Motor neuron (in vitro differentiated cells): ENCODE data around the gene DCLK1. TPM values are rescaled to one million over a fixed set of nuclear protein-coding genes. Genes with fewer than 3 reads are reported as not detected.

Source experiments
- ATAC-seq, 8 experiments: fragments of 200-7000 bp; cut with Tn5 transposase; replicated peaks in 6 of 8; 2 replicates each; pipeline ENCODE4 v1.8.0; 2021; ENCODE audit warnings: mild to moderate bottlenecking in 8 of 8, moderate library complexity in 8 of 8
- H3K27ac ChIP-seq, 2 donors: fragments of 250-450 bp; sonication (Bioruptor Pico); 2 replicates each; pipeline ENCODE4 v1.9.0; 2021; ENCODE audit warnings: antibody characterized with exemption in 2 of 2, mild to moderate bottlenecking in 2 of 2, moderate library complexity in 1 of 2
- H3K4me1 ChIP-seq, 2 donors: fragments of 250-450 bp; sonication (Bioruptor Pico); replicated peaks in 1 of 2; 2 replicates each; pipeline ENCODE4 v1.6.1; 2021; ENCODE audit warnings: antibody characterized with exemption in 2 of 2, mild to moderate bottlenecking in 2 of 2, moderate library complexity in 1 of 2
- H3K4me3 ChIP-seq, 5 donors: fragments of 250-450 bp; sonication (Bioruptor Pico); 2 replicates each; pipeline ENCODE4 v1.9.0; 2021; ENCODE audit warnings: antibody characterized with exemption in 5 of 5, mild to moderate bottlenecking in 5 of 5, moderate library complexity in 4 of 5
- WGBS, 10 experiments: fragments of 450-650 bp; shearing (Covaris generic); methylation state at CpG; one replicate each; pipeline ENCODE4 v1.0.0; 2022; 5-methylcytosine and 5-hydroxymethylcytosine counted together
- in situ Hi-C, 9 experiments: fragments of 400-800 bp; cut with MboI; loops; one replicate each; pipeline ENCODE4 v1.15.0; 2021; ENCODE audit warnings: low sequenced_read_pairs in 9 of 9, low pct_unique_long_range_greater_than_20kb in 2 of 9; ENCODE audit not compliant: unreplicated experiment in 9 of 9
- total RNA-seq, 8 experiments: library from RNA; unstranded; fragments of 300-600 nt; gene quantifications; 2 replicates each; pipeline versions ENCODE4 v1.2.3 to v1.2.4, GENCODE V29; 2022

The DCLK1 gene
- total RNA-seq, 8 experiments from 2014 or later: 25.3 to 117 (median 58.2) TPM

DNA sequence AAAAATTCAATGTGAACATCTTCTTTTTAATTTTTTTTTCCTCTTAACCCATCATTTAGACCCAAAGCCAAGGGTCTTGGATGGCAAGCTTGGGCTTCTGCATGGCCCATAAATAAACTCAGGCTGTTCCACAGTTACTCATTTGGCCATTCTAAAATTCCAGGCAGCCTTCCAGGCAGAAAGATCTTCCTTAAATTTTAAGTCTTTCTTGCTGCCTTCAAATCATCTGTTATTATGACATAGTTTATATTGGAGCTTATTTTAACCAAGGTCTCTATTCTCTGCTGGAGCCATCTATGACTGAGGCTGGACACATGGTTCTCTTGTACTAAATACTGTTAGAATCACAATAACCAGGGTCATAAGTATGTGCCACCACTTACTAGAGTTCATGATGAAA, 337.4 kb downstream of the DCLK1 start:
- H3K4me3 ChIP-seq: no peak overlapping the region
- no peak overlapping the region for H3K27ac ChIP-seq
- in situ Hi-C loops: no loop called here
- no peak for ATAC-seq
- H3K4me1 ChIP-seq: peaks cover 18 to 24% of the 10 kb centered on the region in 2 donors

DNA sequence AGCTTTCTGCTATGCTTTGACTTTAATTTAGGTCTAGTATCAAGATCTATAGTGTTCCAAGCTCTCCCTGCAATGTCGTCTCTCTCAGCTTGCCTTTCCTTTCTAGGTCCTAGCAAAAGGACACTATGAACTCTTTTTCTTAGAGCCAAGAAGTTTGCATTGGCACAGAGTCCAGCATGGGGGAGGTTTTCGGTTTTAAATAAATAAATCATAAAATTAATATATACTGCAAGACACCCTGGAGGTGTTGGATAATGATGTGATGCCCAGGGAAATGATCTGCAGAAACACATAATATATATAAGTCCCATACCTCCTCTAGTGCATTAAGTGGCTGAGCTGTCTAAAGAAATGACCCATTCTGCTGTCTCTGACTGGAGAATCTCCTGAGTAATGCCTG, 338.3 kb downstream of the DCLK1 start:
- no peak overlapping the region for H3K27ac ChIP-seq
- no peak for ATAC-seq
- in situ Hi-C loops: no loop called here
- WGBS, 10 experiments: 17 to 94% (median 89%) methylated on average over 1 to 2 of the region's 2 CpGs; no CpG with 5 or more reads in 3 of the 10 experiments
- no peak overlapping the region for H3K4me3 ChIP-seq
- peaks cover 20 to 30% of the 10 kb centered on the region in 2 donors for H3K4me1 ChIP-seq

DNA sequence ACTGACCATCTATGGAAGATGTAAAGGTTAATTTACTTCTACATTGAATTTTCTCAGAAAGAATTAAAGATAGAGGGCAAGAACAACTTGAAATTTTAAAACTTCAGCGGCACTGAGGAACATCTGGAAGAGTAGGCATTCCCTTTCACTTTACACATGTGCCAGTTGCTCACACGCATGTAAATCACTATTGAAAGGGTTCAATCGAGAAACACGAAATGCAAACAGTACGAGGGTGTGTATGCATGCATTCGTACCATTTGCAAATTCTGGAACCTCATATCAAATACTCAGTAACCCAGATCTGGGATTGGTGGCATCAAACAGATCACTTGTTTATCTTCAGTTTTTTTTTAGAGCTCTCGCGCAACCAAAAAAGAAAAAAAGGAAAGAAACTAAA, 339.2 kb downstream of the DCLK1 start:
- Histone ChIP-seq H3K27ac (no peak overlapping the region), H3K4me1 (peaks cover 28 to 38% of the 10 kb centered on the region in 2 donors), H3K4me3 (no peak overlapping the region)
- in situ Hi-C loops: no loop called here
- ATAC-seq: peak in 3 of 8 experiments; percentile 69 to 74 (median 74)
- 0 to 98% (median 73%) methylated on average over 1 to 8 of the region's 8 CpGs for WGBS, 10 experiments

DNA sequence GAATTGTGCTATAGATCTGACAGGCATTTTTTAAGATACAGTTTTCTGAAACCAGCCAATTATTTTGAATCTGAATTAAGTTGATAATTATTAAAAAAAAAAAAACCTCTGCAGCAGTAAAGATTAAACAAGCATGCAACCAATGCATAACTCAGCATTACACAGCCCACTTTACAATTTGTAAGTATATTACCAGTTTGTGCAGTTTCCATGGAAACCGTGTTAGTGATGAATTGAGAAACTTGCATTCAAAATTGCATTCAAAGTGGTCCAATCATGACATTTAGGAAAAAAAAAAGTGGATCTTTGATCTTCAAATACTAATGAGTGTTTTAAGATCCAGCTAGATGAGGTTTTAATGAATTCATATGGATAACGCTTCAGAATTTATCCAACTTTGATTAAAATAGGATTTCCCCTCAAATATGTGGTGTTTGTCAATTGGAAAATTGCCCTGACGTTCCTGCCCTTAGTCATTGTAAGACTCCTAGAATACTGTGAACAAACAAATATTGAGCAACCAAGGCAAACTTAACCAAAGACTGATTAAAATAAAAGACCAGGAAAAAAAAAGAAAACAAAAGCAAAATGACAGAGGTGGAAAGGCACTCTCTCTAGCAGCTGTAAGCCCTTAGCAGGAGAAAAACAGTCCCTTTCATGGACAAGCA, 339.9 kb downstream of the DCLK1 start:
- in situ Hi-C loops: no loop called here
- peak in 4 of 8 experiments; percentile 35 to 79 (median 67) for ATAC-seq
- H3K4me1 ChIP-seq: peaks cover 29 to 45% of the 10 kb centered on the region in 2 donors
- WGBS, 10 experiments: 0 to 91% (median 66%) methylated on average over 2 to 3 of the region's 3 CpGs
- H3K4me3 ChIP-seq: no peak overlapping the region
- no peak overlapping the region for H3K27ac ChIP-seq

DNA sequence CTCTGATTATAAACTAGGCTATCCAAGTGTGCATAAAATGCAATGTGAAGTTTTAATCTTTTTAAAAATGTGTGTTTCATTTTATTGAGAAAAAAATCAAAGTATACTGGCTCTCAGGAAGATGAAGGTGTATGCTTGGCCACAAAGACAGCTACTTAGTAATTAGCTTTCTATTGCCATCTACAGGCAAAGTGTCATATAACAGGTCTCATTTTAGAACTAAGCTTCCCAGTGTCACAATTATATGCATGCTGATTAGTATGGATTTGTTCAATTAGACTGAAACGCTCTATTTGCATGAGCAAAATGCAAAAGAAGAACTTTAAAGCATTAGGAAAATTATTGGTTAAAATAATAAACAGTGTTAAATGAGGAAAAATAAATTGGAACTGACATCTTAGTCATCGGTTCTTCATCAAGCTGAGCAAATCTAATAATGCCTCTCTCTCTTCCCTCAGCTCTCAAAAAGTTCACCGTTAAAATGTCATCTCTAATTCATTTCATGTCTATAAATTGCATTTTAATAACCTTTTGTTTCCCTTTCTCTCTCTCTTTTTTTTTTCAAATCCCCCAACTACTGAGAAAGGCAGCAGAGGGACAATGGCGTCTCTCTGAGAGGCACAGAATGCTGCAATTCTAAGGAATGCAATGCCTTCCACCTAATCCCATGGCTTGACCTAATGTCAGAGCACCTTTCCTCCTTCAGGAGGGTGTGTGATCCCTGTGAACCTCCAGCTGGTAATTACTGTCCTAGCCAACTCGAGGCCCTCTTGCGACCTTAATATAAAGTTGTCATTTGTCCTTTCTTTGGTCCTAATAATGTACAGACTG, 341.6 kb downstream of the DCLK1 start:
- ATAC-seq: peak; percentile 22 to 79 (median 64)
- no peak overlapping the region for H3K27ac ChIP-seq
- H3K4me3 ChIP-seq: no peak overlapping the region
- H3K4me1 ChIP-seq: peaks cover 41 to 62% of the 10 kb centered on the region in 2 donors
- in situ Hi-C loops: no loop called here
- WGBS, 10 experiments: 13 to 67% (median 43%) methylated on average over 1 to 6 of the region's 6 CpGs; no CpG with 5 or more reads in 1 of the 10 experiments

DNA sequence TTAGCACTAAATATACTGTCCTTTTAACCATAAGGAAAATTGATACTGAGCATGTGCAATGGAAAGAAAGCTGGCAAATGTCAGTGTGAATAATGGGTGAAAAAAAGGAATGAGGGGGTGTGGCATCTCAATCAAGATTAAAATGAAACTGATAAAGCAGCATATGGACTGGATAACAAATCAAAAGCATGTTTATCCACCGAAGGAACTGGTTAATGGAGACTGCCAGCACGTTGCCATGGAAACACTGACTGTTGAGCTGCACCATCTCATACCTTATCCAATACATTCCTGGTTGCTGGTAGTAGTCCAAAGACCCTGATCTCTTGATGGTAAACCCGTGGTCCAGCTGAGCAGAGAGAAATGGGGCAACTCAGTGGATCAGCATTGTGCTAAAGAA, 343.2 kb downstream of the DCLK1 start:
- peak in 2 of 8 experiments; percentile 31 to 38 for ATAC-seq
- no peak overlapping the region for H3K27ac ChIP-seq
- in situ Hi-C loops: no loop called here
- H3K4me1 ChIP-seq: peaks cover 42 to 63% of the 10 kb centered on the region in 2 donors
- WGBS, 10 experiments: 27 to 61% (median 45%) methylated on average over 2 to 3 of the region's 3 CpGs
- H3K4me3 ChIP-seq: no peak overlapping the region

DNA sequence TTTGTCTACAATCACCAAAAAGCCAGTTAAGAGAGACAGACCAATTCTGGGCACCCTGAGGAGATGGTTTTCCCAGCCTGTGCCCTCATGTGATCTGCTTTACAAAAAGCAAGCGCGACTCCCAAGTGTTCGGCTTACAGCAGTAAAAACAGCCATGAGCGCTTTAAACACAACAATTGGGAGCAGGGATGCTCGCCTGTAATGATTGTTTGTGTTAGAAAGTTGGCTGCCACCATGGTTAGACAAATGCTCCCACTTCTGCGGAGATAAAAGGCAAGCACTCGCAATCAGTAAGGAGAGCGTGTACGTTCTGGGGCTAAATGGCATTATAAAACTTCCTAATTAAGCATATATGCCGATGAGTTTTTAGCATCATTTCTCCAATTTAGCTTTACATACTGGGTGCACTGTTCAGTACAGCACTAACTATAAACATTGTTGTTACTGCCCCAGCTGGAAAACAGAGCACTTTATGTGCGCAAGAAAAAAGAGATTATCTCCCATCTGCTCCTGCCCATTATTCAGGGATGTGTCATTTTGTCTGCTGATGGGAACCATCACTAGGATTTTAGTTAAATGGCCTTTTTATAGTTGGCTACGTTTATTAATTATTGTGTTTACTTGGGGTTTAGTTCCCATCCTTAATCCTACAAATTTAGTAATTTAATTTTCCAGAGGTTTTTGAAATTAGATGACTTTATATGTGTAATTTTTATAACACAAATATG, 345.4 kb downstream of the DCLK1 start:
- H3K4me3 ChIP-seq: no peak overlapping the region

DNA sequence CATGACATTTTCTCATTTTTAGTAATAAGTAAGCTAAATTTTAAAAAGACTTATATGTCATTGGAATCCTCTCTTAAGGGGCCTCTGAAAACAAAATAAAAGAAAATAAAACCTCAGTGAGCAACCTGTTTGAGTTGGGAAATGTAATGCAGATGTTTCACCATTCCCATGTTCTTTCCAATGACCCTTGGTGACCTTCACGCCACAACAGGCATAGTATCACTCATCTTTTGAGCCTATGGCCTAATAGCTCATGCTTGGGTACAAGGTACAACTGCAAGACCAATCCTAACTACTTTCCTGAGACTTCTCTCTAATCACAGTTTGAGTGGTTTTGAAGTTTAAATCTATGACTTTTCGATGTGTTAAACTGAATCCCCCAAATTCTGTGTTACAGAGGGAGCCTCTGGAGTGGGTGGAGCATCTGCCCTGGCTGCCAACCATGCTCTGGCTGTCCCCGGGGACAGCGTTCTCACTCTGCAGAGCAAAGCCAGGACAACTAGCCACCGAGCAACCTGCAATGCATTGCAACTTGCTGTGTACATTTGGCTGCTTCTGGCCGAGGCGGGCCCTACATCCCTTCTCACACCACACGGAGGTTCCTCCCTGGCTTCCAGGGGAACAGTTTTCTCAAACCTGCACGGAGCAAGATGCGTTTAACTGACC, 346.8 kb downstream of the DCLK1 start:
- Histone ChIP-seq H3K27ac (peak overlapping the region in 1 of 2 donors; percentile 12), H3K4me1 (peaks cover 52 to 76% of the 10 kb centered on the region in 2 donors), H3K4me3 (no peak overlapping the region)
- in situ Hi-C loops: no loop called here
- peak in 1 of 8 experiments; percentile 3 for ATAC-seq
- WGBS, 10 experiments: 53 to 100% (median 76%) methylated on average over 1 to 5 of the region's 10 CpGs; no CpG with 5 or more reads in 1 of the 10 experiments

More for the DNA sequence above, 345.4 kb downstream of the DCLK1 start:
- H3K27ac ChIP-seq: peak overlapping the region; percentile 12 to 38
- in situ Hi-C loops: no loop called here
- peaks cover 49 to 77% of the 10 kb centered on the region in 2 donors for H3K4me1 ChIP-seq
- peak in 5 of 8 experiments; percentile 13 to 52 (median 18) for ATAC-seq
- 17 to 89% (median 74%) methylated on average over 1 to 12 of the region's 12 CpGs for WGBS, 10 experiments

DNA sequence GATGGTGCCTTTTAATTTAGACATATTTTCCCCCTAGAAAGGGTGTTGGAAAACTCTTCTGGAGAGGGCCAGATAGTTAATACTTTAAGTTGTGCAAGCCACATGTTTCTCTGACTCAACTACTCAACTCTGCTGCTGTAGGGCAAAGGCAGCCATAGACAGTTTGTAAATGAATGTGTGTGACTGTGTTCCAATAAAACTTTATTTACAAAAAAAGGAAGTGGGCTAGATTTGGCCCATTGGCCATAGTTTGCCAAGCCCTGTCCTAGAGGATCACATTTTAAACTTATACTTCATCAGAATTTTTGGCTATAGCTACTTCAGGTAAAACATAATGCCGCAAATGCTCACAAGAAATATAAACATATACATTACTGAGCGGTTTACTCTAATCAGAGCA, 348.4 kb downstream of the DCLK1 start:
- WGBS, 10 experiments: 70 to 100% (median 94%) methylated on average over 1 to 2 of the region's 2 CpGs; no CpG with 5 or more reads in 2 of the 10 experiments
- in situ Hi-C loops: no loop called here
- H3K4me1 ChIP-seq: peaks cover 48 to 63% of the 10 kb centered on the region in 2 donors

DNA sequence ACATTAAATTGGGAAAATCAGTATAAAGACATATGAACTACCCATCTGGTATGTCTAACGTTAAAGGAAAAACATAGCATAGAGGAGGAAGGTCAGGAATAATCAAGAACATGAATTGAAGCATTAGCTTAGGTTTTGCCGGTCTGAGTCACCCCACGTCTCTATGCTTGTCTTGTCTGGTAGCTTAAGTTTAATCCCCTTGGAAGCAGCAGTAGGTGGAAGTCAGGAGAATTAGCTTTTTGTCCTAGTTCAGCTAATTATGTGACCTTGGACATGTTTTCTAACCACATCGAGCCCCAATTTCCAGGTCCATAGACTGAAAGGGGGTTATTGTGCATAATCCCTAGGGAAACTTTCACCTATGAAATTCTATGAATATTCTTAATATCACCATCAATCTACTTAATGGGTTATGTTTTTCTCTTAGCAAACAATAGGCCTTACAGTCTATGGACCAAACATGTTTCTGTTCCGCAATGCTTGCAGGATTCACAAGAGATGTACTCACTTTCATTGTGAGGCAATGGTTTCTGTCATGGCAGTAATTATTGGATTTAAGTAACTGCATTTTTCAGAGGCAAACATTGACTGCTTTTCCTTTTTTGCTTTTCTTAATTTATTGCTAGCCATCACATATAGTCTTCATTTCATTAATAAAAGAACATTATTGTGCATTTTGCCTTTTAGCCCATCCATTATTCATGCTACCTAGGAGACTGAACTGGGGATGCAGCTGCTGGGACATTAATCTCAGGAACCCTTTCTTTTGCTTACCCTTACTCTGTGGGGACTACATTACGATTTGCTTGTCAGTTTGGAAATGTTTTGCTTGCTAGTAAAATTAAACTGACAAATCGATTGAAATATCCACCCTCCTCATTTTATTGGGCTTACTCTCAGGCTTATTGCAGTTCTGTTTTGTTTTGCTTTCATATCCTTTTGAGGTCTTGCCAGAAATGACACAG, 349.9 kb downstream of the DCLK1 start:
- H3K27ac ChIP-seq: peak overlapping the region; percentile 8 to 37
- in situ Hi-C loops: no loop called here
- peaks cover 40 to 50% of the 10 kb centered on the region in 2 donors for H3K4me1 ChIP-seq
- peak in 5 of 8 experiments; percentile 63 to 80 (median 74) for ATAC-seq
- H3K4me3 ChIP-seq: no peak overlapping the region
- WGBS, 10 experiments: 22 to 73% (median 52%) methylated on average over 1 to 6 of the region's 7 CpGs

More for the DNA sequence above, 348.4 kb downstream of the DCLK1 start:
- H3K27ac ChIP-seq: no peak overlapping the region
- ATAC-seq: no peak
- no peak overlapping the region for H3K4me3 ChIP-seq

DNA sequence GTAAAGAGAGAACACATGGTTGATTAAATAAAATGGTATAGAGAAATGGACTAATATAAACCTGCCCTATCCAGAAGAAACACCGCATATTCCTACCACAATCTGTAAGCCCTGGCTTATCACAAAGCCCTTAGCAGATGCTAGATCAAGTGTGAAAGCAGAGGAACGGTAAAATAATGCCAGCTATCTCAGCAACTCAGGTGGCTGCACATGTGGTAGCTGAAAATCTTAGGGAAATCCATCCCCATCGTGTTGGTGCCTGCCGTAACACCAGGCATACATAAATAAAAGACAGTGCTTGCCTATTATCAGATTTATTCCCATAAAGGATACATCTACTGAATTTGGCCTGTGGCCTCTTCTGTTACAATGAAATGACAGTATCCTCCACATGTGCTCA, 350.6 kb downstream of the DCLK1 start:
- in situ Hi-C loops: no loop called here
- 59 to 100% (median 82%) methylated on average over 1 to 4 of the region's 4 CpGs; no CpG with 5 or more reads in 3 of the 10 experiments for WGBS, 10 experiments

More for the DNA sequence above, 350.6 kb downstream of the DCLK1 start:
- Histone ChIP-seq H3K4me3 (no peak overlapping the region), H3K27ac (peak overlapping the region in 1 of 2 donors; percentile 14), H3K4me1 (peaks cover 36 to 43% of the 10 kb centered on the region in 2 donors)
- ATAC-seq: no peak
